Fibroblast of skin of back (primary cell): Measurements from ENCODE around the gene PDIA3.
A peak's percentile ranks its signal among the peaks of the same experiment; 100 is the strongest.
"Not testable (repeated sequence)": the region's sequence is repeated elsewhere in the genome, so short reads cannot be mapped to it uniquely, and the experiment has no call there.

ENCODE experiments used
- DNase-seq: peaks from one replicate; pipeline ENCODE4 v3.0.0-alpha.2; 2013

The PDIA3 gene

GRCh38 chr15:43776718-43777266, 30.6 kb downstream of the PDIA3 start, which contains the start of gene ELL3:
ELL3 (minus strand) TSS chr15:43776966; CDS start chr15:43776901, 65 bp downstream.
- peak; percentile 74 for DNase-seq

GRCh38 chr15:43777267-43777914, 31.2 kb downstream of the PDIA3 start:
- peak; percentile 75 for DNase-seq

- DNase-seq, result no peak
Measured at GRCh38 chr15:43779016-43779415, 32.8 kb downstream of the PDIA3 start.

- DNase-seq, result no peak
Measured at GRCh38 chr15:43789409-43789808, 43.2 kb downstream of the PDIA3 start.

- DNase-seq, result peak; percentile 99
Measured at GRCh38 chr15:43791993-43792760, 45.9 kb downstream of the PDIA3 start, which contains the start of gene SERF2. SERF2 (plus strand) TSS chr15:43792320; CDS start chr15:43792377, 57 bp downstream.

- DNase-seq, result peak; percentile 56
Measured at GRCh38 chr15:43792761-43793476, 46.7 kb downstream of the PDIA3 start.

GRCh38 chr15:43793647-43794046, 47.4 kb downstream of the PDIA3 start:
- DNase-seq, result no peak

- peak; percentile 35 for DNase-seq
Measured at GRCh38 chr15:43794269-43795037, 48.2 kb downstream of the PDIA3 start.

GRCh38 chr15:43795197-43795596, 49.0 kb downstream of the PDIA3 start:
- no peak for DNase-seq

- DNase-seq, result no peak
Measured at GRCh38 chr15:43795997-43796396, 49.8 kb downstream of the PDIA3 start.

GRCh38 chr15:43796566-43796965, 50.3 kb downstream of the PDIA3 start:
- no peak for DNase-seq

- no peak for DNase-seq
Measured at GRCh38 chr15:43799209-43799944, 53.1 kb downstream of the PDIA3 start.

- no peak for DNase-seq
Measured at GRCh38 chr15:43799945-43800285, 53.7 kb downstream of the PDIA3 start, which contains the start of gene SERINC4. SERINC4 (minus strand) TSS chr15:43800220; CDS start chr15:43799986, 234 bp downstream.

- peak; percentile 87 for DNase-seq
Measured at GRCh38 chr15:43800286-43801141, 54.3 kb downstream of the PDIA3 start, which contains the start of gene HYPK. HYPK (plus strand) TSS chr15:43800599; CDS start chr15:43800623, 24 bp downstream.

- DNase-seq, result not testable (repeated sequence)
Measured at GRCh38 chr15:43802676-43803075, 56.4 kb downstream of the PDIA3 start.

GRCh38 chr15:43808435-43808950, 62.3 kb downstream of the PDIA3 start:
- no peak for DNase-seq

GRCh38 chr15:43808960-43809678, 62.9 kb downstream of the PDIA3 start:
- no peak for DNase-seq

GRCh38 chr15:43815064-43815463, 68.8 kb downstream of the PDIA3 start:
- DNase-seq, result not testable (repeated sequence)

- no peak for DNase-seq
Measured at GRCh38 chr15:43821505-43821904, 75.3 kb downstream of the PDIA3 start.
